Endothelial cell of umbilical vein (primary cell): ENCODE data around the gene RBMS3. TPM values are rescaled to one million over a fixed set of nuclear protein-coding genes. Genes with fewer than 3 reads are reported as not detected.

Experiments
- BruUV-seq: library from RNA; stranded (reverse); fragments of 400-500 nt; replicated peaks from 2 replicates; lab custom pipeline; 2021; lab: Mats Ljungman, UMichigan
- CTCF ChIA-PET: fragments of 300-600, 350-600 bp; sonication (Branson Sonifier 250); formaldehyde crosslinking; loops from one replicate; lab custom pipeline; 2021; ENCODE audit warnings: antibody characterized with exemption, inconsistent platforms; lab: Charles Lee
- POLR2A ChIA-PET: fragments of 300-600, 350-600 bp; sonication (Branson Sonifier 250); formaldehyde crosslinking; loops from one replicate; lab custom pipeline; 2021; ENCODE audit warnings: antibody characterized with exemption, inconsistent platforms; lab: Charles Lee
- DNase-seq: peaks from one replicate; pipeline ENCODE4 v3.0.0-alpha.2; 2011; ENCODE audit warnings: low read depth, low spot score
- FAIRE-seq: peaks from 2 replicates; lab custom pipeline; 2011; peaks lifted over from hg19 to GRCh38; lab: Jason Lieb, UNC
- H2AFZ ChIP-seq: 2 replicates; pipeline ENCODE4 v1.6.0; 2012; ENCODE audit warnings: low read depth, low read length, control low read depth, inconsistent platforms
- H3K27ac ChIP-seq: 2 replicates; pipeline ENCODE4 v1.5.1; 2011; ENCODE audit warnings: low read depth, mild to moderate bottlenecking, control low read depth, low read length, moderate library complexity; ENCODE audit not compliant: insufficient read depth
- H3K27me3 ChIP-seq, 2 experiments: 2 replicates each; pipeline versions ENCODE4 v1.6.0 to v1.6.1; 2011; ENCODE audit warnings: low read length in 2 of 2, mixed read lengths in 1 of 2; ENCODE audit not compliant: control insufficient read depth in 2 of 2, insufficient read depth in 2 of 2
- H3K36me3 ChIP-seq, 2 experiments: 2 replicates in 1 of 2; 3 replicates in 1 of 2; pipeline ENCODE4 v1.5.1; 2011; ENCODE audit warnings: low read length in 2 of 2, mild to moderate bottlenecking in 1 of 2, moderate library complexity in 1 of 2; ENCODE audit not compliant: control insufficient read depth in 2 of 2, insufficient read depth in 2 of 2; ENCODE audit errors: extremely low read depth in 1 of 2
- H3K4me1 ChIP-seq: 3 replicates; pipeline ENCODE4 v1.5.1; 2011; ENCODE audit warnings: mild to moderate bottlenecking, low read length; ENCODE audit not compliant: control insufficient read depth, insufficient read depth; ENCODE audit errors: extremely low read depth
- H3K4me2 ChIP-seq: 2 replicates; pipeline ENCODE4 v1.6.1; 2011; ENCODE audit warnings: low read length, control low read depth, mixed read lengths; ENCODE audit not compliant: insufficient read depth
- H3K4me3 ChIP-seq, 3 experiments: fragments of 200-600 bp in 1 of 3; sonication (generic), shearing (Covaris generic) in 1 of 3; replicated peaks in 1 of 3; 2 replicates each; pipeline ENCODE4 v1.5.1; 2011 to 2016; ENCODE audit warnings: control low read depth in 3 of 3, low read length in 3 of 3, mild to moderate bottlenecking in 2 of 3, inconsistent platforms in 1 of 3, low read depth in 1 of 3, moderate library complexity in 1 of 3; ENCODE audit not compliant: insufficient read depth in 1 of 3
- H3K79me2 ChIP-seq: 2 replicates; pipeline ENCODE4 v1.6.0; 2012; ENCODE audit warnings: low read length, inconsistent platforms; ENCODE audit not compliant: control insufficient read depth, insufficient read depth
- H3K9ac ChIP-seq: replicated peaks from 2 replicates; pipeline ENCODE3; 2011; ENCODE audit warnings: low read length, control low read depth; ENCODE audit not compliant: insufficient read depth; ENCODE audit errors: extremely low read depth
- H3K9me1 ChIP-seq: replicated peaks from 3 replicates; pipeline ENCODE4 v1.6.0; 2011; ENCODE audit warnings: mild to moderate bottlenecking, low read length; ENCODE audit not compliant: control insufficient read depth, insufficient read depth; ENCODE audit errors: extremely low read depth
- H3K9me3 ChIP-seq: replicated peaks from 2 replicates; pipeline ENCODE4 v1.5.1; 2012; ENCODE audit warnings: low read length, inconsistent platforms; ENCODE audit not compliant: control insufficient read depth, insufficient read depth
- H4K20me1 ChIP-seq: replicated peaks from 2 replicates; pipeline ENCODE3; 2011; ENCODE audit warnings: mild to moderate bottlenecking, low read length; ENCODE audit not compliant: control insufficient read depth, insufficient read depth; ENCODE audit errors: extremely low read depth
- EZH2 ChIP-seq: IDR thresholded peaks from 2 replicates; pipeline ENCODE4 v1.6.1; 2012; ENCODE audit warnings: borderline replicate concordance, low read depth, mild to moderate bottlenecking, moderate library complexity, low read length, inconsistent platforms; ENCODE audit not compliant: severe bottlenecking
- FOS ChIP-seq: IDR thresholded peaks from 2 replicates; pipeline ENCODE4 v1.6.1; 2011; ENCODE audit warnings: mild to moderate bottlenecking, low read length, moderate library complexity, borderline replicate concordance; ENCODE audit not compliant: insufficient read depth
- JUN ChIP-seq: IDR thresholded peaks from 2 replicates; pipeline ENCODE4 v1.6.1; 2011; ENCODE audit warnings: borderline replicate concordance, low read depth; ENCODE audit not compliant: insufficient read length, insufficient read depth
- MYC ChIP-seq: IDR thresholded peaks from one replicate; pipeline ENCODE4 v1.6.1; 2011; ENCODE audit warnings: mild to moderate bottlenecking, low read depth, low read length
- POLR2A ChIP-seq: IDR thresholded peaks from 2 replicates; pipeline ENCODE4 v1.6.1; 2012; ENCODE audit warnings: low read depth, mild to moderate bottlenecking, control low read depth, low read length
- dilution Hi-C: fragments of 300-500 bp; cut with MboI; formaldehyde crosslinking; loops from one replicate; pipeline ENCODE4 v1.15.0; 2019; ENCODE audit warnings: low sequenced_read_pairs; ENCODE audit not compliant: extremely low pct_ligation_motif_present
- intact Hi-C: fragments of 100-400 bp; cut with micrococcal nuclease; formaldehyde crosslinking; loops from one replicate; pipeline ENCODE4 v1.10.0; 2022
- polyA plus RNA-seq, 4 experiments: library from polyadenylated mRNA; depleted of rRNA in 3 of 4; stranded (reverse) in 3 of 4; unstranded in 1 of 4; fragments of >200 nt; gene quantifications; 2 replicates each; pipeline versions ENCODE4 v1.2.1 to v1.2.3, GENCODE V29; 2011 to 2012; ENCODE audit warnings: missing spikeins in 1 of 4
- total RNA-seq: library from RNA; stranded (reverse); gene quantifications from 2 replicates; pipeline ENCODE4 v1.2.3, GENCODE V29; 2021
- TF ChIP-seq, protein P1 (sequence below), 2 donors: IDR thresholded peaks; 1 replicate in 1 of 2; 2 replicates in 1 of 2; pipeline ENCODE4 v1.5.1; 2011; ENCODE audit warnings: low read length in 2 of 2, mild to moderate bottlenecking in 2 of 2, moderate library complexity in 2 of 2, control low read depth in 1 of 2, inconsistent platforms in 1 of 2, low read depth in 1 of 2; ENCODE audit not compliant: insufficient read depth in 1 of 2; ENCODE audit errors: extremely low read depth in 1 of 2
- TF ChIP-seq, protein P2 (sequence below): IDR thresholded peaks from 2 replicates; pipeline ENCODE4 v1.6.1; 2011; ENCODE audit not compliant: insufficient read depth, insufficient read length

The RBMS3 gene
- total and polyA plus RNA-seq, 2 donors (not counting 3 experiments of a cell fraction or from before 2014, with no cell fraction given) = 13.6 to 42.3 TPM

DNA sequence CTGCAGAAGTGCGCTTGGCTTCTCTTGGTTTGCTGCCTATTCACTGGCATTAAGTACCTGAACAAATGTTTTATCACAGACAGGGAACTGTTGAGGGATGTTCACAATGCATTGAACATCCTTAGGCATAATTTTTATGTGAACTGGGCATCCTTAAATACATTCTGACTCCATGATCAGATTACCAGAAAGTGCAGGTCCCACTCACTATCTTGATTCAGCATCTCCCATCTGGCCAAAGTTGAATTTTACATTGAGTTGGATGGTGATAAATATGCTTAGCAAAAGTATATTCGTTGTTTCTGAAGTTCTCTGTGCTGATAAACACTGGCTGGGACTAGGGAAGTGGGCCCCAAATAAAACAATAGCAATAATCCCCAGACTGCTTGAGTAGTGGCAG lies 108.5 kb downstream of the RBMS3 start:
- no peak for FAIRE-seq
- no peak for DNase-seq
- CTCF ChIA-PET = interaction anchor here (1.1 kb wide), 1 partner anchor 12 kb away, joined by 3 read pairs; no protein-coding TSS in a partner anchor
- dilution Hi-C loops = no loop called here
- Histone ChIP-seq H3K9me3 (no peaks in the 10 kb centered on the region), H4K20me1 (no peaks in the 10 kb centered on the region), H3K9ac (no peak overlapping the region), H3K9me1 (no peaks in the 10 kb centered on the region), H3K4me1 (no peaks in the 10 kb centered on the region), H3K4me2 (no peak overlapping the region), H2AFZ (no peak overlapping the region), H3K4me3 (no peak overlapping the region), H3K27ac (no peak overlapping the region), H3K79me2 (no peaks in the 10 kb centered on the region), H3K27me3 (no peaks in the 10 kb centered on the region), H3K36me3 (no peaks in the 10 kb centered on the region)
- BruUV-seq = no TSS peak
- intact Hi-C loops = no loop called here
- TF ChIP-seq JUN = no peak
- TF ChIP-seq MYC = no peak
- TF ChIP-seq, protein P1, sequence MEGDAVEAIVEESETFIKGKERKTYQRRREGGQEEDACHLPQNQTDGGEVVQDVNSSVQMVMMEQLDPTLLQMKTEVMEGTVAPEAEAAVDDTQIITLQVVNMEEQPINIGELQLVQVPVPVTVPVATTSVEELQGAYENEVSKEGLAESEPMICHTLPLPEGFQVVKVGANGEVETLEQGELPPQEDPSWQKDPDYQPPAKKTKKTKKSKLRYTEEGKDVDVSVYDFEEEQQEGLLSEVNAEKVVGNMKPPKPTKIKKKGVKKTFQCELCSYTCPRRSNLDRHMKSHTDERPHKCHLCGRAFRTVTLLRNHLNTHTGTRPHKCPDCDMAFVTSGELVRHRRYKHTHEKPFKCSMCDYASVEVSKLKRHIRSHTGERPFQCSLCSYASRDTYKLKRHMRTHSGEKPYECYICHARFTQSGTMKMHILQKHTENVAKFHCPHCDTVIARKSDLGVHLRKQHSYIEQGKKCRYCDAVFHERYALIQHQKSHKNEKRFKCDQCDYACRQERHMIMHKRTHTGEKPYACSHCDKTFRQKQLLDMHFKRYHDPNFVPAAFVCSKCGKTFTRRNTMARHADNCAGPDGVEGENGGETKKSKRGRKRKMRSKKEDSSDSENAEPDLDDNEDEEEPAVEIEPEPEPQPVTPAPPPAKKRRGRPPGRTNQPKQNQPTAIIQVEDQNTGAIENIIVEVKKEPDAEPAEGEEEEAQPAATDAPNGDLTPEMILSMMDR (IDR thresholded peaks at IDR 0.05; ENCODE audit: extremely low read depth in 1 of 2, insufficient read depth in 1 of 2, low read depth in 1 of 2, low read length in 2 of 2) = no peak
- TF ChIP-seq POLR2A = no peak
- no peak for TF ChIP-seq FOS
- TF ChIP-seq, protein P2, sequence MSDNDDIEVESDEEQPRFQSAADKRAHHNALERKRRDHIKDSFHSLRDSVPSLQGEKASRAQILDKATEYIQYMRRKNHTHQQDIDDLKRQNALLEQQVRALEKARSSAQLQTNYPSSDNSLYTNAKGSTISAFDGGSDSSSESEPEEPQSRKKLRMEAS = no peak
- no peak for TF ChIP-seq EZH2
- POLR2A ChIA-PET = no interaction called here
